GM12891 (cell line): ENCODE measurements around the gene ELAVL2.

Experiments used
- DNase-seq: peaks from one replicate; pipeline ENCODE4 v3.0.0; 2011; ENCODE audit warnings: low spot score; ENCODE audit not compliant: insufficient read length
- FAIRE-seq: peaks from 2 replicates; lab custom pipeline; 2011; peaks lifted over from hg19 to GRCh38; lab: Jason Lieb, UNC
- PAX5 ChIP-seq: IDR thresholded peaks from 2 replicates; pipeline ENCODE4 v1.6.1; 2011; ENCODE audit warnings: low read length, moderate library complexity, mild to moderate bottlenecking; ENCODE audit not compliant: insufficient read depth, severe bottlenecking
- POLR2A ChIP-seq: IDR thresholded peaks from 2 replicates; pipeline ENCODE4 v1.6.1; 2011; ENCODE audit warnings: low read depth, low read length, control low read depth
- POLR2AphosphoS5 ChIP-seq: IDR thresholded peaks from 2 replicates; pipeline ENCODE4 v1.6.1; 2011; ENCODE audit warnings: low read depth, low read length, control low read depth
- POU2F2 ChIP-seq: IDR thresholded peaks from 2 replicates; pipeline ENCODE4 v1.6.1; 2011; ENCODE audit warnings: low read depth, mild to moderate bottlenecking, control low read depth, low read length, moderate library complexity
- SPI1 ChIP-seq: IDR thresholded peaks from 2 replicates; pipeline ENCODE4 v1.6.1; 2011; ENCODE audit warnings: low read depth, low read length, control low read depth
- TAF1 ChIP-seq: IDR thresholded peaks from 2 replicates; pipeline ENCODE4 v1.6.1; 2011; ENCODE audit warnings: low read depth, low read length, control low read depth

The ELAVL2 gene

GRCh38 chr9:23821375-23822181, 4.5 kb downstream of the ELAVL2 start:
- TF ChIP-seq POLR2A (no peak), TAF1 (no peak)
- DNase-seq (no peak), FAIRE-seq (no peak)

DNA sequence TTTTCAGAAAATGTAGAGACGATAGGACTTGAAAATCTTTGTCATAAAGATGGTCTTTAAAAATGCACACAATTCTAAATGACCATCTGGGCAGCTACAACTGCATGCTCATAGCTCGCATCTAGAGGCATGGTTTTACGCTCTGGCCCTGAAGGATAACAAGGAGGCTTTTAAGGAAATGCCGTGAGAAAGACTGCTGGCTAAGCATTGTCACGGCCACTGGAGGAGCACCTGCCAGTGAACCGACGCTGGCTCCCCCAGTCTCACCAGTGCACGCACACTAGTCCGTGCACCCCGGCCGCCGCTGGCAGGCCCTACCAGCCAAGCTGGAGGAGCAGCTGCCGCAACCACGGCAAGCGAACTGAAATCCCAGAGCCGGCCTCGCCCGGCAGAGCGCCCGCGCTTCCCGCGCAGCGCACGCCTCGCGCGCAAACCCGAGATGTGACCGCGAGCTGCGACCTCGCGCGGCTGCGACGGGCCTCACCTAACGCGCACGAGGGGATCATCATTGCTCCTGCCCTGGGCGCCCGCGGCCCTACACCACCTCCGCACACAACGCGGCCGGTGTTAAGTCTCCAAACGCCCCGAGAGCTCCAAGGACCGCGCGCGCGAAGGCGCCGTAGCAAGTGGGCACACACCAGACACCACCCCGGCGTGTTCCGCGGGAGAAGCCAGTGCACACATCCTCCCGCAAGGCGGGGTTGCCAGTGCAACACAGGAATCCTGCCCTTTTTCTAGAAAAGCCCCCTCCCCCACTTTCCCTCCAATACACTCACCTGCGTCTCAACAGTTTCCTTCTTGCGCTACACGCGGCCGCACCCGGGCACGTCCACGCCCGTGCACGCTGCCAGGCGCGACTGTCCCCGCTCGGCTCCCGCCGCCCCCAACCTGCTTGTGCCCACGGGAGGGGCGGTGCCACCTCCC, 5.3 kb downstream of the ELAVL2 start:
- FAIRE-seq: no peak
- TF ChIP-seq POLR2A (no peak), TAF1 (no peak), POLR2AphosphoS5 (no peak), SPI1 (no peak), POU2F2 (no peak), PAX5 (no peak)
- DNase-seq: no peak

- TF ChIP-seq PAX5 (no peak), POLR2AphosphoS5 (no peak), POU2F2 (no peak), TAF1 (no peak), SPI1 (no peak), POLR2A (no peak)
- FAIRE-seq (no peak), DNase-seq (no peak)
Observed at GRCh38 chr9:23819403-23819802, 6.6 kb downstream of the ELAVL2 start.

DNA sequence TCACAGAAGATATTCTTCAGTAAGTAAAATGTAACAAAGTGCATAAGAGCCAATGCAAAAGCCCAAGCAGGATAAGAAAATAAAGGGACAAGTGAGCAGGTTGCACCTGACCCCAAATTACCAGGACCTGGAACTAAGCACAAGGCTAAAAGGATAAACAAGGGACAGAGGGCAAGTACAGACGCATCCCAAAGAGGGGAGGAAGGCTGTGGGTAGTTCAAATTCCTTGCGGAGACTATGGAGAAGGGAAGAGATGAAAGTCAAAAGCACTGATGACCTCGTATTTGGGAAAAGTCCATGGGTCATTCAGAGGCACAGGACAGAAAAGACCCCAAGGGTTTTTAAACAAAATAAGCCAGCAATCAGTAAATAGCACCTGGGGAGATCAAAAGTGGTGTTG, 11.8 kb downstream of the ELAVL2 start:
- FAIRE-seq (no peak), DNase-seq (no peak)
- TF ChIP-seq POLR2AphosphoS5: no peak
- TF ChIP-seq TAF1: no peak
- TF ChIP-seq POU2F2: no peak
- no peak for TF ChIP-seq PAX5
- no peak for TF ChIP-seq SPI1
- no peak for TF ChIP-seq POLR2A

GRCh38 chr9:23812673-23813072, 13.4 kb downstream of the ELAVL2 start:
- no peak for DNase-seq
- TF ChIP-seq POU2F2 (no peak), SPI1 (no peak), POLR2A (no peak), PAX5 (no peak)

DNA sequence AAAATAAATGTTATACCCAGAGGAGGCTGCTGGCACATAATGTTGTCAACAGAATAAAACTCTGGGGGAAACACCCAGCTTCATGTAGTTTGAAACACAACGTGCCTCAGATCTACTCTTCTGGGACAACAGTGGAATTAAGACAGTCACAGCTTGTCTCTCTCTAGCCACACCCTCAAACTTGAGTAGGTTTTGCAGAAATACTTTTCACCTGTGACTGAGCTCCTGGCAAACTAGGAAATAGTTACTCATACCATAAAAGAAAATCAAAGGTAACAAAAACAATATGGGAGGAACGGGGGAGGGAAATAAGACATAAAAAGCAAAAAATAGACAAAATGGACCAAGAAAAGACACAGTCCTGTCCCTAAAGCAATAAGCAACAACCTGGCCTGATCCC, 14.4 kb downstream of the ELAVL2 start:
- FAIRE-seq (no peak), DNase-seq (no peak)

More at GRCh38 chr9:23812673-23813072, 13.4 kb downstream of the ELAVL2 start:
- FAIRE-seq: no peak

DNA sequence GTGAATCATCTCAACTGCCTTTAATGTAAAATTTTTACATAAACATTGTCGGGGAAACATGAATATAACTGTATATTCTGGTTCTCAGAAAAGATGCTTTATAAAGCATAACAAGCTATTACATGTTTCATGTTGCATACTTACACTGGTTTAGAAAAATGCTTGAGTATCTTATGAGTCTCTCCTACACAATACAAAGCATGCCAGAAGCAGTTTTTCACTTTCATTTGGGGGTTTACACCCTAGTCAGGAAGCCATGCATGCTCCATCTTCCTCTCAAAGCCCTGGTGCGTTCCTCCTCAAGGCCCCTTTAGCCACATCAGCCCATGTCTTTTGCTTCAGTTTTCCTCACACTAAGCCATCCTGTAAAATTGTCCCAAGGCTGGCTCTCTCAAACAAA, 22.8 kb downstream of the ELAVL2 start:
- FAIRE-seq (no peak), DNase-seq (no peak)
- TF ChIP-seq SPI1 (no peak), POLR2AphosphoS5 (no peak), POLR2A (no peak), PAX5 (no peak), TAF1 (no peak), POU2F2 (no peak)

More for the DNA sequence above, 14.4 kb downstream of the ELAVL2 start:
- no peak for TF ChIP-seq TAF1
- TF ChIP-seq POU2F2: no peak
- TF ChIP-seq POLR2AphosphoS5: no peak
- TF ChIP-seq POLR2A: no peak
- TF ChIP-seq PAX5: no peak
- no peak for TF ChIP-seq SPI1

GRCh38 chr9:23801523-23801922, 24.5 kb downstream of the ELAVL2 start:
- FAIRE-seq (no peak), DNase-seq (no peak)
- TF ChIP-seq TAF1 (no peak), POU2F2 (no peak), SPI1 (no peak), POLR2AphosphoS5 (no peak), PAX5 (no peak), POLR2A (no peak)

- no peak for DNase-seq
- FAIRE-seq: no peak
- TF ChIP-seq TAF1 (no peak), POLR2AphosphoS5 (no peak), PAX5 (no peak), SPI1 (no peak), POU2F2 (no peak), POLR2A (no peak)
Observed at GRCh38 chr9:23799521-23799920, 26.5 kb downstream of the ELAVL2 start.

DNA sequence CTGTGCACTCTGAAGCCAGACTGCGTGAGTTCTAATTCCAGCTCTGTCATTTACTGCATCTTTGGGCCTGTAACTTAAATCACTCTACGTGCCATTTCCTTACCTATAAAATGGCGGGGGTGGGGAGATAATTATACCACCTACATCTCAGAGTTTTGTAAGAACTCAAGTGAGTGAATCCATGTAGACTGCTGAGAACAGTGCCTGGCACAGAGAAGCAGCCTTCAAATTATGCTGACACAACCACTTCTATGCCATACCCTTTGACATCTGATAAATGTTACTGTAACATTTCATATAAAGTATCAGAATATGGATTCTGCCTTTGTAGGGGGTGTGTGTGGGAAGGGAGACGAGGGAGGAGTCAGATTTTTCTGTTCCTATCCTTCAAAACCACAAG, 27.7 kb downstream of the ELAVL2 start:
- FAIRE-seq (no peak), DNase-seq (no peak)
- TF ChIP-seq POLR2AphosphoS5: no peak
- TF ChIP-seq POLR2A: no peak
- no peak for TF ChIP-seq SPI1
- TF ChIP-seq POU2F2: no peak
- no peak for TF ChIP-seq PAX5
- TF ChIP-seq TAF1: no peak
